Hindlimb muscle (tissue), 1 donor: ENCODE data around the gene ATG10. TPM values are rescaled to one million over a fixed set of nuclear protein-coding genes. Genes with fewer than 3 reads are reported as not detected.
A peak's percentile ranks its signal among the peaks of the same experiment; 100 is the strongest.
"Not testable (repeated sequence)": the region's sequence is repeated elsewhere in the genome, so short reads cannot be mapped to it uniquely, and the experiment has no call there.

Experiments used
- DNase-seq: peaks from one replicate; pipeline ENCODE4 v3.0.0-alpha.2; 2013
- polyA plus RNA-seq: library from polyadenylated mRNA; unstranded; fragments of 120-200 nt; gene quantifications from one replicate; pipeline ENCODE4 v1.2.1, GENCODE V29; 2013; ENCODE audit not compliant: insufficient read length

ATG10 gene
- polyA plus RNA-seq, 1 donor: 5.9 TPM

GRCh38 chr5:82058710-82059109, 86.9 kb downstream of the ATG10 start:
- no peak for DNase-seq

GRCh38 chr5:82066791-82067190, 95.0 kb downstream of the ATG10 start:
- DNase-seq: no peak

- DNase-seq: not testable (repeated sequence)
Observed at GRCh38 chr5:82068042-82068441, 96.2 kb downstream of the ATG10 start.

GRCh38 chr5:82068723-82069122, 96.9 kb downstream of the ATG10 start:
- no peak for DNase-seq

GRCh38 chr5:82072138-82072537, 100.3 kb downstream of the ATG10 start:
- DNase-seq: no peak

GRCh38 chr5:82073179-82073578, 101.4 kb downstream of the ATG10 start:
- DNase-seq: no peak

GRCh38 chr5:82074950-82075349, 103.1 kb downstream of the ATG10 start:
- DNase-seq: no peak

GRCh38 chr5:82077496-82077895, 105.7 kb downstream of the ATG10 start:
- DNase-seq: no peak

- DNase-seq: no peak
Observed at GRCh38 chr5:82091617-82092016, 119.8 kb downstream of the ATG10 start.

- DNase-seq: no peak
Observed at GRCh38 chr5:82095536-82095935, 123.7 kb downstream of the ATG10 start.

GRCh38 chr5:82096249-82096648, 124.4 kb downstream of the ATG10 start:
- no peak for DNase-seq

- no peak for DNase-seq
Observed at GRCh38 chr5:82100303-82101077, 128.7 kb downstream of the ATG10 start.

GRCh38 chr5:82104872-82105271, 133.0 kb downstream of the ATG10 start:
- DNase-seq: no peak

- DNase-seq: no peak
Observed at GRCh38 chr5:82105457-82105856, 133.6 kb downstream of the ATG10 start.

GRCh38 chr5:82106207-82106606, 134.4 kb downstream of the ATG10 start:
- no peak for DNase-seq

- peak; percentile 15 for DNase-seq
Observed at GRCh38 chr5:82106756-82107155, 134.9 kb downstream of the ATG10 start.

GRCh38 chr5:82107267-82107666, 135.4 kb downstream of the ATG10 start:
- DNase-seq: peak; percentile 20

GRCh38 chr5:82109013-82109412, 137.2 kb downstream of the ATG10 start:
- DNase-seq: no peak

GRCh38 chr5:82109915-82110314, 138.1 kb downstream of the ATG10 start:
- not testable (repeated sequence) for DNase-seq

- DNase-seq: no peak
Observed at GRCh38 chr5:82111191-82111590, 139.4 kb downstream of the ATG10 start.

GRCh38 chr5:82115858-82116257, 144.0 kb downstream of the ATG10 start:
- no peak for DNase-seq

GRCh38 chr5:82119889-82120288, 148.1 kb downstream of the ATG10 start:
- no peak for DNase-seq

GRCh38 chr5:82129723-82130285, 158.0 kb downstream of the ATG10 start:
- DNase-seq: no peak

GRCh38 chr5:82130602-82131001, 158.8 kb downstream of the ATG10 start:
- no peak for DNase-seq
